H1 (cell line): ENCODE measurements around the gene NOC2L.

Source experiments
- CREB1 ChIP-seq: IDR thresholded peaks from 2 replicates; pipeline ENCODE4 v1.6.1; 2012; ENCODE audit warnings: inconsistent platforms
- GABPA ChIP-seq: IDR thresholded peaks from 2 replicates; pipeline ENCODE4 v1.6.1; 2011; ENCODE audit warnings: mild to moderate bottlenecking, low read length, moderate library complexity, borderline replicate concordance; ENCODE audit not compliant: insufficient read depth
- POLR2A ChIP-seq, 2 experiments: IDR thresholded peaks; 1 replicate in 1 of 2; 2 replicates in 1 of 2; pipeline ENCODE4 v1.6.1; 2011; ENCODE audit warnings: low read depth in 2 of 2, low read length in 2 of 2, mild to moderate bottlenecking in 2 of 2; ENCODE audit errors: control extremely low read depth in 1 of 2
- POLR2AphosphoS5 ChIP-seq: IDR thresholded peaks from 2 replicates; pipeline ENCODE4 v1.6.1; 2011; ENCODE audit warnings: low read depth, low read length
- POU5F1 ChIP-seq: IDR thresholded peaks from 2 replicates; pipeline ENCODE4 v1.6.1; 2011; ENCODE audit warnings: low read depth, mild to moderate bottlenecking, low read length, moderate library complexity
- RFX5 ChIP-seq: IDR thresholded peaks from 2 replicates; pipeline ENCODE4 v1.6.1; 2011; ENCODE audit warnings: low read depth, low read length, improper control_type of control experiment, borderline replicate concordance
- TCF12 ChIP-seq: IDR thresholded peaks from 2 replicates; pipeline ENCODE4 v1.6.1; 2011; ENCODE audit warnings: low read depth, mild to moderate bottlenecking, low read length
- TF ChIP-seq, protein P1 (sequence below), 3 experiments: IDR thresholded peaks; 1 replicate in 2 of 3; 2 replicates in 1 of 3; pipeline versions ENCODE4 v1.5.1 to v1.6.1; 2011; ENCODE audit warnings: low read length in 3 of 3, mild to moderate bottlenecking in 3 of 3, inconsistent platforms in 2 of 3, low read depth in 1 of 3, moderate library complexity in 1 of 3; ENCODE audit not compliant: insufficient read depth in 1 of 3; ENCODE audit errors: control extremely low read depth in 1 of 3
- TF ChIP-seq, protein P2 (sequence below): IDR thresholded peaks from 2 replicates; pipeline ENCODE4 v1.6.1; 2011; ENCODE audit warnings: low read length, improper control_type of control experiment
- TF ChIP-seq, protein P3 (sequence below): IDR thresholded peaks from 2 replicates; pipeline ENCODE4 v1.6.1; 2011; ENCODE audit warnings: low read depth, mild to moderate bottlenecking, low read length; ENCODE audit not compliant: insufficient read depth

DNA sequence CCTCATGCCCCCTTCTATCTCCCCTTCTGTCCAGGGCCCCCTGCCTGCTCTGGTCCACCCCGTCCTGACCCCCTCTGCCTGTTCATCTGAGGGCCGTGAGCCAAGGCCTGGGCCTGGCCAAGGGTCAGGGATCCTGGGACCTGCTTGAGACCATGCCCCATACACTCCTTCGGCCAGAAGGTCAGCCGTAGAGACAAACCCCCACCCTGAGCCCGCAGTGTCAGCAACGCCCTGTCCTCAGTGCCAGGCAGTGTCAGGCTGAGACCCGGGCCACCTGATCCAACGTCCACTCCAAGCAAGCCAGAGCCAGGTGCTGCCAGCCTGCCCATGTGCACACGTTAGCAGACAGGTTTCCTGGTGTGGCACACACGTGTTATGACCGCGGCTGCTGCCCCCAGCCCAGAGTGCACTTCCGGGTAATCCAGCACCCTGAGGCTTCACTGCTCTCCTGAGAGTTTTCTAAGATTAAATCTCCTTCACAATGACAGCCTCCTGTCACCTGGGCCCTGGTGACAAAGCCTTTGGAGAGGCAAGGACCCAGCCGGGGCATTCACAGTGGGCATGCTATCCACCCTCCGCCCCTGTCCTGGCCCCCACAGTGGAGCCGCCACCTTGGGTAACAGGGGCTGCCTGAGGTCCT, 45.4 kb downstream of the NOC2L start:
- TF ChIP-seq TCF12 (no peak), POU5F1 (no peak), POLR2AphosphoS5 (no peak), GABPA (no peak), POLR2A (IDR thresholded peaks at IDR 0.05; ENCODE audit: control extremely low read depth in 1 of 2, low read depth in 2 of 2, low read length in 2 of 2) (no peak), RFX5 (no peak), CREB1 (no peak)
- TF ChIP-seq, protein P1, sequence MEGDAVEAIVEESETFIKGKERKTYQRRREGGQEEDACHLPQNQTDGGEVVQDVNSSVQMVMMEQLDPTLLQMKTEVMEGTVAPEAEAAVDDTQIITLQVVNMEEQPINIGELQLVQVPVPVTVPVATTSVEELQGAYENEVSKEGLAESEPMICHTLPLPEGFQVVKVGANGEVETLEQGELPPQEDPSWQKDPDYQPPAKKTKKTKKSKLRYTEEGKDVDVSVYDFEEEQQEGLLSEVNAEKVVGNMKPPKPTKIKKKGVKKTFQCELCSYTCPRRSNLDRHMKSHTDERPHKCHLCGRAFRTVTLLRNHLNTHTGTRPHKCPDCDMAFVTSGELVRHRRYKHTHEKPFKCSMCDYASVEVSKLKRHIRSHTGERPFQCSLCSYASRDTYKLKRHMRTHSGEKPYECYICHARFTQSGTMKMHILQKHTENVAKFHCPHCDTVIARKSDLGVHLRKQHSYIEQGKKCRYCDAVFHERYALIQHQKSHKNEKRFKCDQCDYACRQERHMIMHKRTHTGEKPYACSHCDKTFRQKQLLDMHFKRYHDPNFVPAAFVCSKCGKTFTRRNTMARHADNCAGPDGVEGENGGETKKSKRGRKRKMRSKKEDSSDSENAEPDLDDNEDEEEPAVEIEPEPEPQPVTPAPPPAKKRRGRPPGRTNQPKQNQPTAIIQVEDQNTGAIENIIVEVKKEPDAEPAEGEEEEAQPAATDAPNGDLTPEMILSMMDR (IDR thresholded peaks at IDR 0.05; ENCODE audit: control extremely low read depth in 1 of 3, insufficient read depth in 1 of 3, low read depth in 1 of 3, low read length in 3 of 3), result no peak
- TF ChIP-seq, protein P2, sequence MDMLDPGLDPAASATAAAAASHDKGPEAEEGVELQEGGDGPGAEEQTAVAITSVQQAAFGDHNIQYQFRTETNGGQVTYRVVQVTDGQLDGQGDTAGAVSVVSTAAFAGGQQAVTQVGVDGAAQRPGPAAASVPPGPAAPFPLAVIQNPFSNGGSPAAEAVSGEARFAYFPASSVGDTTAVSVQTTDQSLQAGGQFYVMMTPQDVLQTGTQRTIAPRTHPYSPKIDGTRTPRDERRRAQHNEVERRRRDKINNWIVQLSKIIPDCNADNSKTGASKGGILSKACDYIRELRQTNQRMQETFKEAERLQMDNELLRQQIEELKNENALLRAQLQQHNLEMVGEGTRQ, result no peak
- TF ChIP-seq, protein P3, sequence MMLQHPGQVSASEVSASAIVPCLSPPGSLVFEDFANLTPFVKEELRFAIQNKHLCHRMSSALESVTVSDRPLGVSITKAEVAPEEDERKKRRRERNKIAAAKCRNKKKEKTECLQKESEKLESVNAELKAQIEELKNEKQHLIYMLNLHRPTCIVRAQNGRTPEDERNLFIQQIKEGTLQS, result no peak
